NCI-H1092 (cell line): ENCODE results near the gene NOP9.
A peak's percentile ranks its signal among the peaks of the same experiment; 100 is the strongest.

Experiments
- DNase-seq: peaks from one replicate; lab custom pipeline; 2025; lab: John Stamatoyannopoulos, UW

The NOP9 gene

DNA sequence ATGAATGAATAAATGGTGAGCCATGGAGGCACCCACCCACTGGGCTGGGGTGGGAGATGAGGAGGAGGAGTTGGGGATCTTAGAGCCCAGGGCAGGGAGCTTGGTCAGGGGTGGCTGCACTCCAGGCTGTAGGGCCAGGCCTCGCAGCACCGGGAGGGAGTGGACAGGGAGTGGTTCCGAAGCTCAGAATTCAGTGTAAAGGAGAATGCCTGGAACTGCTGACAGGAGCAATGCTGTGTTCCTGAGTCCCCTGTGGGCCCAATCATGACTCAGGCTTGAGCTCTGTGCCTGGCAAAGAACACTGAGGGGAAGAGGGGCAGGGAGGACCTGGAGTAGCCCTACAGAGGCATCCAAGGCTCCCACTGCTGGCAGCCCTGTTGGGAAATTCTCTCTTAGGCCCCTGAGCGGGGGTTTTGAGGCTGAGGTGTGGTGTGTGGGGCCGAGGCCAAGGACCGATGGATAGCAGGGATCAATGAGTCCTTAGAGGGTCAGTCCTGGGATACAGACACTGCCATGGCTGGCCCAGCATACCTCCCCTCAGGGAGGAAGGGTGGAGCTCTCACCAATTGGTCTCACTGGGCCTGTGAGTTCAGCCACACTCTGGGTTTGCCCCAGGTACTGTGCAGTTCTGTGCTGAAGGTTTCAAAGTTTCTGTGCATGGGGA, 18.7 kb upstream of the NOP9 start:
- DNase-seq = no peak

- DNase-seq = no peak
These were observed 18.0 kb upstream of the NOP9 start for GRCh38 chr14:24281636-24282035.

DNA sequence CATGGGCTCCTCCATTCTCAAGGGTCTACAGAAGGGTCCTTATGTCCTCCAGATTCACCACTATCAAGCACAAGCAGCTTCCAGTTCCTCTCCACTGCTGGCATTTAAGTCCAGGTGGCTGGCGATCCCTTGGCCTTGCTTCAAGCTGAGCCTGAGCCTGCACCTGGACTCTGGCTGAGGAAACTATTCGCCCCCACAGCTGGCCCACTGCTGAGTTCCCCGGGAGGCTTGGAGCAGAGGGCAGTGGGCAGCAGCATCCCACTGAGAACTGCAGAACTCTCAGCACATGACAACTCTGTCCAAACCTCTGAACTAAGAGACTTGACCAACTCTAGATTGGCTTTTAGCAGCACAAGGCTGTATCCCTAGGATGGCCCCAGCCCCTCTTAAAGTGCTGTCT, 16.9 kb upstream of the NOP9 start:
- DNase-seq = no peak

- no peak for DNase-seq
These were observed 15.7 kb upstream of the NOP9 start for GRCh38 chr14:24283796-24284460.

DNA sequence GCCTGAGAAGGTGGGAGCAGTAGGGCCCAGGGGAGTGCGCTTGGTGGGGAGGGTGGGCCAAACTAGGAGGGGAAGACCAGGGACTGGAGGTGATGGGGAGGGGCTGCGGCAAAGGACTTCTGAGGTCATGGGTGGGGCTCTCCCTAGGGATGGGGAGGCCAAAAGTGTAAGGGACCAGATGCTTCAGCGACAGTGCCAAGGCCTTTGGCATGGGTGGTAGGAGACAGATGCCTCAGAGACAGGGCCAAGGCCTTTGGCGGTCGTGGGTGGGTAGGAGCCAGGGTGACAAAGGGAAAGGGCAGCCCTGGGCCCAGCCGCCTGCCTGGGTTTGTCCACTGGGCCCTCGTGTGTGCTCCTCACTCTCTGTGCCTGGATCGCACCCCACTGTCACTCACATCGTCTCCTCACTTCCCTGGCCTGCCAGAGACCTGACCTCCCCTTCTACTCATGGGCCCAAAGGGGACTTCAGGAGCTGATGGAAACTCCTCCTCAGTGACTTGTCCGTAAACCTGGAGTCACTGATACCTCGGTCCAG, 15.1 kb upstream of the NOP9 start:
- no peak for DNase-seq

DNA sequence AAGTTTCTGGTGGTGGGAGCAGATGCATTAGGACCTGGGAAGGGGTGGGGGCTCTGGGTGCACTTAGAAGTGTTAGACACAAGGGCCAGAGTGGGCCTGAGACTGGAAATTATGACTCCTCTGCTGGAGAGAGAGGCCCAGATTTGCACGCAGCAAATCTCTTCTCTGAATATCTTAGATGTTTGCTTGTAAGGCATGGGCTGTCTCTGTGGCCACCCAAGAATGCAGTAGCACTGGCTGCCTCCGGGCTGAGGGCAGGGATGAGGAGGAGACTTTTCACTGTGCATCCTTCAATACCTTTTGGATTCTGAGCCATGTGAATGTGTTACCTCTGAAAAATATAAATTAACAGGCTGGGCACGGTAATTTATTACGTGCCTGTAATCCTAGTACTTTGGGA, 14.3 kb upstream of the NOP9 start:
- DNase-seq = no peak

GRCh38 chr14:24286996-24287395, 12.7 kb upstream of the NOP9 start:
- DNase-seq = no peak

DNA sequence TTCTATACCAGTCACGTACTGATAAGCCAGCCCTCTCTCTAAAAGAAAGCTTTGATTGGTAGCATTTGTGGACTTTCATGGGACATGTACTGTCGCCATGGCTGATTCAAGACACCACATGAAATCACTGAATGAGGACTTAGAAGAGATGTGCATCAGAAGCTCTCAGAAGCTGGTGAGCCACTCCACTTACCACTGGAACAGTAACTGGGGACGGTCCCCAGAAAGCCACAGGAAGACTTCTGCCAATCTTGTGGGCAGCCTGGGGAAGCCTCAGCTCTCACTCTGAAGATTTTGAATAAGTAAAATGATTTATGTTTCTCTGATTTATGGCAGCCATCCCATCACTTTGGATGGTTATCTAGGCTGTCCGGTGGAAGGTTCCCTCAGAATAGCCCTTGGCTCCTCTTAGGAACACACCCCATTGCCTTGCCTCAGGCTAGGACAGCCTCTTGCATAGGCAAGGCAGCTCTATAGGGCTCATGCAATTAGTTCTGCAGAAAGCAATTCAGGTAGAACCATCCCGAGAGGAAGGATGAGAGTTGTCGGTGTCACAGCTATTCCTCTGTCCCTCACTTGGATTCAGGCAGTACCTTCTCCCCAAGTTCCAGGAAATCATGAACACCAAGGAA, 9.9 kb upstream of the NOP9 start:
- DNase-seq = no peak

- no peak for DNase-seq
These were observed 8.9 kb upstream of the NOP9 start for GRCh38 chr14:24290746-24291145.

- DNase-seq = no peak
These were observed 8.1 kb upstream of the NOP9 start for GRCh38 chr14:24291446-24292117.

- no peak for DNase-seq
These were observed 7.4 kb upstream of the NOP9 start for GRCh38 chr14:24292118-24292807.

DNA sequence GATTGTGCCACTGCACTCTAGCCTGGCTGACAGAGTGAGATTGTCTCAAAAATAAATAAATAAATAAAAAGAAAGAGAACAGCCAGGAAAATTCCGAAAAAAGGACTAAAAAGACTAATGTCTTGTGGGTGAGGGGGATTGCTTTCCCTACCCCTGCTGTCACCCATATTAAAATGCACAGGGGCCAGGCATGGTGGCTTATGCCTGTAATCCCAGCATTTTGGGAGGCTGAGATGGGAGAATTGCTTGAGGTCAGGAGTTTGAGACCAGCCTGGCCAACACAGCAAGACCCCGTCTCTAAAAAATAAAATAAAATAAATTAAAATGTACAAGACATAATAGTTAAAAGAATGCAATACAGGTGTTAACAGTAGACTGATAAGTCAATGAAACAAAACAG, 6.1 kb upstream of the NOP9 start:
- no peak for DNase-seq

- DNase-seq = peak; percentile 47
These were observed 3.1 kb upstream of the NOP9 start for GRCh38 chr14:24296341-24297157.

- no peak for DNase-seq
These were observed 2.3 kb upstream of the NOP9 start for GRCh38 chr14:24297190-24297964.

DNA sequence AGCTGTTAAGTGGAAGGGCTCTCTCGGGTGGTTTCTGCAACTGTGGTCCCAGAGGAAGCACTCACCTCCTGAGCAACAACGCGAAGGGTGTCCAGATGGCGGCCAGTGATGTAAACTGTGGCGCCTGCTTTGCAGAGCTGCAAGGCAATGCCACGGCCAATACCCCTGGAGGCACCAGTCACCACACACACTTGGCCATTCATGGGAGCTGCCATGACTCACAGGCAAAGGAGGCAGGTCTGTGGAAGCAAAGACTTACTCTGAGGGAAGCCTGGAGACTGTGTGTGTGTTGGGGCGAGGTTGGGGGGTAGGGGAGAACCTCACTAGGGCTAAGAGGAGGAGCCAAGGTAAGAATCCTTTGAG, 777 bp upstream of the NOP9 start:
- no peak for DNase-seq

DNA sequence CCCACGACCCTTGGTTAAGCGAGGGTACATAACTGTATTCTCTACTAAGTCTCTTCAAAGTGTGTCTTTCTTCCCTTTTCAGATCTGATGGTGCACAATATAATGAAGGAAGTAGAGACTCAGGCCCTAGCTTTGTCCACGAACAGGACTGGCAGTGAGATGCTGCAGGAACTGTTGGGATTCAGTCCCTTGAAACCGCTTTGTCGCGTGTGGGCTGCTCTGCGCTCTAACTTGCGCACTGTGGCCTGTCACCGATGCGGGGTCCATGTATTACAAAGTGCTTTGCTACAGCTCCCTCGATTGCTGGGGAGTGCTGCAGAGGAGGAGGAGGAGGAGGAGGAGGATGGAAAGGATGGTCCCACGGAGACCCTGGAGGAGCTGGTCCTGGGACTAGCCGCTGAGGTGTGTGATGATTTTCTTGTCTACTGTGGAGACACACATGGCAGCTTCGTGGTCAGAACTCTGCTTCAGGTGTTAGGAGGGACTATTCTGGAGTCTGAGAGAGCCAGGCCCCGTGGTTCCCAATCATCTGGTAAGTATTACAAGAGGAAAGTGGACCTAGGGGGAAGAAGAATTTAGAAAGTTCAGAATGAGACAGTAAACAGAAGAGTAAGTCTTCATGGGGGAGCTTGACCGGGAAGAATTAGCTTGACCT, 803 bp downstream of the NOP9 start:
- DNase-seq = no peak

DNA sequence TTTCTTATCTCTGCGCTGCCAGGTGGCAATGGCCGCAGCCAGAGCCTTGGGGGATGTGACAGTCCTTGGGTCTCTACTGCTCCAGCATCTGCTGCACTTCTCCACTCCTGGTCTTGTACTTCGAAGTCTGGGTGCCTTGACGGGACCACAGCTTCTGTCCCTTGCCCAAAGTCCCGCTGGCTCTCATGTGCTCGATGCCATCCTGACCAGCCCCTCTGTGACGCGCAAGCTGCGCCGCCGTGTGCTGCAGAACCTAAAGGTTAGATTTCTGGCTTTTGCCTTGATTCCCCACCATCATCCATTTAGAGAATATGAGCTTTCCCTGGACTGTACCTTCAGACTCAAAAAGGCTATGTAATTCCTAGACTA, 4.4 kb downstream of the NOP9 start:
- DNase-seq = no peak

DNA sequence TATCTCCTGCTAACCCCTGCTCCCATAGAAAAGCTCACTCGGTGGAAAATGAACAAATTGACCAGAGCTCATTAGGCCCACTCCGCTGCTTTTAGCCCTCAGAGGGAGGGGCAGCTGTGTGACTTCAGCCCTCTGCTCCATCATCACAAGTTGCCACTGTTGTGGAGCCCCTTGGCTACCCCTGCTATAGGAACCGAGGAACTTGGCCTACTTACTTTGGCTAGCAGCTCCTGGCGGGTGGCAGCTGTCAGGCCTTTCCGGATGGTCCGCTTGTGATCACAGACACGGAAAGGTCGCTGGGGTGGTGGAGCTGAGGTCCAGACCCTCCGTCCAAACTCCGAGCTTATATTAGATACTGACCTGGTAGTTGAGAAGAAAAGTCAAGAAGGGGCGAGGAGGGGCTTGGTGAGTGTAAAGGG, 7.5 kb downstream of the NOP9 start:
- no peak for DNase-seq

DNA sequence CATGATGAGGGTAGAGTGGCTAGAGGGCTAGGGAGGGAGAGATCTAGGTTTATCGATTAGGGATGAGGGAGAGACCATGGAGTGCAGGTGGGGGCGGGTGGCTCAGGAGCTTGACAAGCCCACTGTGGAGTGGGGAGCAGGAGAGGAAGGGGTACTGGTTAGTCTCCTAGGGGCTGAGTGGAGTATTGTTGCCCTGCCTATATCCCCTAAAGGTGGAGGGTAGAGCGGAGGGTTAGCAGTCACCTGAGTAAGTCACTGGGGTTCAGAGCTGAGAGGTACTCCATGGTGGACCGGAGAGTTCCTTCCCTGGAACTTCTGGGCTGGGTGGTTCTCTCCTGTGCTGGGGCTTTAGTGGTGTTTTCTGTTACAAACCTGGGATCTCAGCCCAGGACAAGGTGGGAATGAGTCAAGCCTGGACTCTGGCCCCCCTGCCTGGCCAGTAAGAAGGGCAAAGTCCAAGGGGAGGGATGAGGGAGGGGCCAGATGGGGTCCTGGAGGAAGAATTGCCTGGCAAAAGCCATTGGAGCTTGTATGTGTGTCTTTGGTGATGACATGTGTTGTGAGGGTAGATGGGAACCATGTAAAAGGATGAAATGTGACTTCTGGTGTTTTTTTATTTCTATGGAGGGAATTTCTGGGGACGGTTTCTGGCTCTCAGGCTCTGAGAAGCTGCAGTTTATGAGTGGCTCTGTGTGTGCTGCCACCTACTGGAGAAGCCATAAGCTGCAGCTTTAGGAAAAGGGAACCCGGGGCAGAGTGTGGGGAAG, 8.1 kb downstream of the NOP9 start, which contains the start of gene CIDEB:
Gene CIDEB (minus strand): TSS at position 403 of the 767 bp plus-strand sequence. CDS start 119 bp downstream, at position 284.
- peak; percentile 6 for DNase-seq
